B cell (primary cell): ENCODE results near the gene XRCC4.

Experiments
- CTCF ChIP-seq: fragments of 200-600 bp; IDR thresholded peaks from one replicate; pipeline ENCODE4 v1.8.0; 2022; ENCODE audit warnings: antibody characterized with exemption, mild to moderate bottlenecking
- EZH2 ChIP-seq: IDR thresholded peaks from 2 replicates; pipeline ENCODE4 v1.6.1; 2012; ENCODE audit warnings: borderline replicate concordance, low read depth, mild to moderate bottlenecking, moderate library complexity, low read length; ENCODE audit not compliant: insufficient read depth, poor library complexity, severe bottlenecking

GRCh38 chr5:83197326-83197967 lies 120.1 kb downstream of the XRCC4 start:
- TF ChIP-seq CTCF = no peak
- TF ChIP-seq EZH2 = no peak
